ENCODE results near the gene SCIMP. TPM values are rescaled to one million over a fixed set of nuclear protein-coding genes. Genes with fewer than 3 reads are reported as not detected.

SCIMP gene
- total and polyA plus RNA-seq, 2 donors (not counting 1 experiment from before 2014, with no cell fraction given) = 87.4 to 98.5 TPM

Other genes starting within 250 kb of the SCIMP start
- gene CAMTA2, start 247.2 kb downstream of the SCIMP start, total RNA-seq = 57.6 and 57.9 TPM in 2 replicates
- gene CAMTA2, start 247.2 kb downstream of the SCIMP start, polyA plus RNA-seq = 37.1 and 48.3 TPM in 2 replicates
- 0.30 and 0.51 TPM in 2 replicates for gene INCA1, start 237.3 kb downstream of the SCIMP start, total RNA-seq
- 0.45 and 0.60 TPM in 2 replicates for gene INCA1, start 237.3 kb downstream of the SCIMP start, polyA plus RNA-seq
- gene KIF1C, start 236.9 kb downstream of the SCIMP start, total RNA-seq = 29.6 and 41.5 TPM in 2 replicates
- gene KIF1C, start 236.9 kb downstream of the SCIMP start, polyA plus RNA-seq = 2.9 and 5.7 TPM in 2 replicates
- not detected in 2 replicates for gene SLC52A1, start 199.4 kb downstream of the SCIMP start, total RNA-seq
- gene SLC52A1, start 199.4 kb downstream of the SCIMP start, polyA plus RNA-seq = not detected in 2 replicates
- gene ZFP3, start 156.4 kb downstream of the SCIMP start, total RNA-seq = 15.8 and 16.2 TPM in 2 replicates
- gene ZFP3, start 156.4 kb downstream of the SCIMP start, polyA plus RNA-seq = 3.2 and 5.1 TPM in 2 replicates
- gene ZNF232, start 123.0 kb downstream of the SCIMP start, total RNA-seq = 17.4 and 19.3 TPM in 2 replicates
- 9.9 and 10.2 TPM in 2 replicates for gene ZNF232, start 123.0 kb downstream of the SCIMP start, polyA plus RNA-seq
- 0.47 and 0.61 TPM in 2 replicates for gene USP6, start 118.8 kb downstream of the SCIMP start, total RNA-seq
- gene USP6, start 118.8 kb downstream of the SCIMP start, polyA plus RNA-seq = 0.14 and 0.36 TPM in 2 replicates
- gene ZNF594, start 43.0 kb downstream of the SCIMP start, total RNA-seq = 36.2 and 38.9 TPM in 2 replicates
- 4.9 and 5.9 TPM in 2 replicates for gene ZNF594, start 43.0 kb downstream of the SCIMP start, polyA plus RNA-seq
- 86.1 and 91.1 TPM in 2 replicates for gene RABEP1, start 47.4 kb upstream of the SCIMP start, total RNA-seq
- gene RABEP1, start 47.4 kb upstream of the SCIMP start, polyA plus RNA-seq = 24.2 and 40.3 TPM in 2 replicates
- 221 and 238 TPM in 2 replicates for gene NUP88, start 184.8 kb upstream of the SCIMP start, total RNA-seq
- 210 and 214 TPM in 2 replicates for gene NUP88, start 184.8 kb upstream of the SCIMP start, polyA plus RNA-seq
- gene RPAIN, start 185.3 kb upstream of the SCIMP start, total RNA-seq = 125 and 127 TPM in 2 replicates
- gene RPAIN, start 185.3 kb upstream of the SCIMP start, polyA plus RNA-seq = 73.9 and 99.4 TPM in 2 replicates
- 60.1 and 62.2 TPM in 2 replicates for gene C1QBP, start 204.3 kb upstream of the SCIMP start, total RNA-seq
- 41.0 and 60.3 TPM in 2 replicates for gene C1QBP, start 204.3 kb upstream of the SCIMP start, polyA plus RNA-seq
- gene DHX33, start 234.1 kb upstream of the SCIMP start, total RNA-seq = 10.8 and 12.8 TPM in 2 replicates
- 6.4 and 7.2 TPM in 2 replicates for gene DHX33, start 234.1 kb upstream of the SCIMP start, polyA plus RNA-seq